ENCODE results near the gene VPS4A.

VPS4A gene

DNA sequence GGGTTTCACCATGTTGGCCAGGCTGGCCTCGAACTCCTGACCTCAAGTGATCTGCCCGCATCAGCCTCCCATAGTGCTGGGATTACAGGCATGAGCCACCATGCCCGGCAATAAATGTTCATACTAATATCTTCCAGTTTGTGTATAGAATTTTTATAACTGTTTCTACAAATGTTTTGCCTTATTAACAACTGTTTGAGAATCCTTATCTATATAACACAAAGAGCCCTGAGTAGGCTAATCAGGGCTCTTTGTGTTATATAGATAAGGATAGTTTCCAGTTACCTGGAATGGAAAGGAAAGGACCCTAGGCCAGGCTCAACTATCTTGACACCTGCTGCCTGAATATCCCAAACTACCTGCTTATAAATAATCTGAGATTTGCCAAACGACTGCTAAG, 57.7 kb downstream of the VPS4A start:
- DNase-seq, result no peak

DNA sequence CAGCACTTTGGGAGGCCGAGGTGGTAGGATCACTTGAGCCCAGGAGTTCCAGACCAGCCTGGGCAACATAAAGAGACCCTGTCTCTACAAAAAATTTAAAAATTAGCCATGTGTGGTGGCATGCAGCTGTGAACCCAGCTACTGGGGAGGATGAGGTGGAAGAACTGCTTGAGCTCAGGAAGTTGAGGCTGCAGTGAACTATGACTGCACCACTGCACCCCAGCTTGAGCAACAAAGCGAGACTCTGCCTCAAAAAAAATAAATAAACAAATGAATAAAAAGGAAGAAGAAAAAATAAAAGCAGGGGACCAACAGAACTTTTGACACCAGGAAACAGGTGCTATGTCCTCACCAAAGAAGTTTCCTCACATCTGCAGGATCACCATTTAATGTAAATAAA, 60.4 kb downstream of the VPS4A start:
- no peak for DNase-seq

GRCh38 chr16:69373019-69373418, 61.9 kb downstream of the VPS4A start:
- DNase-seq, result no peak

Measured in RPMI8226 (cell line).